GM12874 (cell line): ENCODE results near the gene LRRFIP1.

Source experiments
- TF ChIP-seq, protein P1 (sequence below): IDR thresholded peaks from 2 replicates; pipeline ENCODE4 v1.5.1; 2011; ENCODE audit warnings: low read depth, mild to moderate bottlenecking, control low read depth, low read length, moderate library complexity; ENCODE audit not compliant: insufficient read depth

The LRRFIP1 gene

DNA sequence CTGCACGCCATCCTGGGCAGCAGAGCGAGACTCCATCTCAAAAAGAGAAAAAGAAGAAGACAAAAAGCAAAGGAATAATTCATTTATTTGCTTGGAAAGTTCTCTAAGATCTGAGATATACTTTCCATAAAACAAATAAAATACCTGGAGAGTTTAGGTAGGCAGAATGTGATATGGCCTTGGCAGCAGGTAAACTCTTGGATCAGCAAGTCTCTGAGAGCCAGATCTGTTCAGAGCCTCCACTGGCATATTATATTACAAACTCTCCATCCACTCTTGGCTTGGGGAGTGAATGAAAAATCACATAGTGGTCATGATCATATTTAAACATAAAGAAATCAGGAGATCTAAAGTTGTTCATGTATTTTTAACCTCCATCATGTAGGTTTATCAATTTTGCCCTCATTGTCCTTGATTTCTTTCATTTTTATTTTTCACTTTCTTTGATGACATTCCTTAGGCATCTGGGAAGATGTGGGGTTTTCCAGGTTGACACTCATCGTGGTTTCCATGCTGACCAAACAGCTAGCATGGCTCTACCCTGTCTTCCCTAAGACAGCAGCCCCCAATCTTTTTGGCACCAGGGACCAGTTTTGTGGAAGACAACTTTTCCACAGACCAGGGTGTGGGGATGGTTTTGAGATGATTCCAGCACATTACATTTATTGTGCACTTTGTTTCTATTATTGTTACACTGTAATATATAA, 10.2 kb downstream of the LRRFIP1 start:
- TF ChIP-seq, protein P1, sequence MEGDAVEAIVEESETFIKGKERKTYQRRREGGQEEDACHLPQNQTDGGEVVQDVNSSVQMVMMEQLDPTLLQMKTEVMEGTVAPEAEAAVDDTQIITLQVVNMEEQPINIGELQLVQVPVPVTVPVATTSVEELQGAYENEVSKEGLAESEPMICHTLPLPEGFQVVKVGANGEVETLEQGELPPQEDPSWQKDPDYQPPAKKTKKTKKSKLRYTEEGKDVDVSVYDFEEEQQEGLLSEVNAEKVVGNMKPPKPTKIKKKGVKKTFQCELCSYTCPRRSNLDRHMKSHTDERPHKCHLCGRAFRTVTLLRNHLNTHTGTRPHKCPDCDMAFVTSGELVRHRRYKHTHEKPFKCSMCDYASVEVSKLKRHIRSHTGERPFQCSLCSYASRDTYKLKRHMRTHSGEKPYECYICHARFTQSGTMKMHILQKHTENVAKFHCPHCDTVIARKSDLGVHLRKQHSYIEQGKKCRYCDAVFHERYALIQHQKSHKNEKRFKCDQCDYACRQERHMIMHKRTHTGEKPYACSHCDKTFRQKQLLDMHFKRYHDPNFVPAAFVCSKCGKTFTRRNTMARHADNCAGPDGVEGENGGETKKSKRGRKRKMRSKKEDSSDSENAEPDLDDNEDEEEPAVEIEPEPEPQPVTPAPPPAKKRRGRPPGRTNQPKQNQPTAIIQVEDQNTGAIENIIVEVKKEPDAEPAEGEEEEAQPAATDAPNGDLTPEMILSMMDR, result no peak

DNA sequence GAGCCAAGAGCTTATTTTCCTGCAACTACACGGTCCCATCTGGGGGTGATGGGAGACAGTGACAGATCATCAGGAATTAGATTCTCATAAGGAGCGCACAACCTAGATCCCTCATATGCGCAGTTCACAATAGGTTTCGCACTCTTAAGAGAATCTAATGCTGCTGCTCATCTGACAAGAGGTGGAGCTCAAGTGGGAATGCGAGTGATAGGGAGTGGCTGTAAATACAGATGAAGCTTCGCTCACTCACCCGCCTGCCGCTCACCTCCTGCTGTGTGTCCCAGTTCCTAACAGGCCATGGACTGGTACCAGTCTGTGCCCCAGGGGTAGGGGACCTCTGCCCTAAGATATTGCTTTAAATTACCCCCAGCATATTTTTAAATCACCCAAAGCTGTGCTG, 10.8 kb downstream of the LRRFIP1 start:
- TF ChIP-seq, protein P1, result no peak

DNA sequence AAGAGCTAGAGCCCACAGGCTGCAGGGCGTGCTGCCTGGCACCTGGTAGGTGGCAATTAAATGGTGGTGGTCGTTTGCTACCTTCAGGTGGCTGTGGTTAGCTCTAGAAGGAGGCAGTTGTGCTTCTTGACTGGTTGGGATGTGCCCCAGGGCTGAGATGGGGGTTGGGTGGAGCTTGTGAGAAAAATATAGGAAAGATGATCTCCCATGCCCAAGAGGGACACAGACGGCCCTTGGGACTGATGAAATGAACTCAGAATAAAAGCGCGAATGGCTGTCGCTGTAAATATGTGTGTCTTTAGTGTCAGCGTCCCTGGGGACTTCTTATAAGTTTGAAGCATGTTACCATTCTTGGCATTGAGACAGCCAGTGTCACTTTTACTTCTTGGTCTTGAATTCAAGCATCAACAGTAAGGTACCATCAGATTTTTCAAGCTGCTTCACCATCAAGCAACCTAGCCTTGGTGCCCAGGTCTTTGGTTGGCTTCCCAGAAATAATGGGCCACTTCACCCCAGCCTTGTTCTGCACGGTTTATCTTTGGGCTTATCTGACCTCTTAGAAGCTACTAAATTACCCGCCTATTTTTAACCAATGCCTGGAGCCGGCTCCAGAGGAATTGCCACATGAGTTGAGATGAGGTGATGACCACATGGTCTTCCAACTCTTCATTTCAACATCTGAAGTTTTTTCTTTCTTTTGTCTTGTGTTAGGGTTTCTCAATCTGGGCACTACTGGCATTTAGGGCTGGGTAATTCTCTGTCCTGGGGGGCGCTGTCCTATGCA, 11.9 kb downstream of the LRRFIP1 start:
- TF ChIP-seq, protein P1, result no peak

DNA sequence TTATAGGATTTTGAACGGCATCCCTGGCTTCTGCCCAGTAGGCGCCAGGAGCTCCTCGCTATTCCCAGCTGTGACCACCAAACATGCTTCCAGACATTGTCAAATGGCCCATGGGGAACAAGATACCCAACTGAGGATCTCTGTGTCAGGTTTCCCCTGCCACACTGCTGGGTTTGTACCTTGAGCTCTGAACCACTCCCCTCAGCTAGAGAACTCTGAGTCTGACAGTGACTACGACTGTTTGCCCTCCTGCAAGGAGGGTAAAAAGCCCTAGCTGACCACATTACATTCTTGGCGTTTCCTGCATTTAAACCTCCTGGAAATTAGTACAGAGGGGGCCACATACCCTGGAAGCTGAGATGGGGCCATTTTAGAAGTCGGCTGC, 12.4 kb downstream of the LRRFIP1 start:
- TF ChIP-seq, protein P1, result no peak

DNA sequence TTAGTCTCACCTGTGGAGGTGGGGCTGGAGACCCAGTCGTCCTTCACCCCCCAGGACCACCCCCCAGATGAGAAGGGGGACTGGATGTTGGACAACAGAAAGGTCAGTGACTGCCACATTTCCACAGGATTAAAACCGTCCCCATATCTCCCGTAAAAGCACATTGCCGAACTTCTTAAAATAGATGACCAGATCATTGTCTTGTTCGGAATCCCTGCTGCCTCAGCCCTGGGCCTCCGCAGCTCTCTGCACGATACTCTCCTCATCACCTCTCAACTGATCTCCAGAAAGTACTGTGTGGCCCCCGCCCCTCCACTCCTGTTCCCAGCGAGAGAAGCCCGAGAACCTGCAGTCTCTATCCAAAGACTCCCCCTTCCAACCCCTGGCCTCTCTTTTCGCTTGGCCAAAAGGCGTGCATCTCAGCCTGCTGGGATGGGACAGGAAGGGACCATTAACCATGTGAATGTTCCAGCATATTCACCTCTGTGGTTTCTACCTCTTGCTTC, 13.2 kb downstream of the LRRFIP1 start:
- TF ChIP-seq, protein P1, result no peak

DNA sequence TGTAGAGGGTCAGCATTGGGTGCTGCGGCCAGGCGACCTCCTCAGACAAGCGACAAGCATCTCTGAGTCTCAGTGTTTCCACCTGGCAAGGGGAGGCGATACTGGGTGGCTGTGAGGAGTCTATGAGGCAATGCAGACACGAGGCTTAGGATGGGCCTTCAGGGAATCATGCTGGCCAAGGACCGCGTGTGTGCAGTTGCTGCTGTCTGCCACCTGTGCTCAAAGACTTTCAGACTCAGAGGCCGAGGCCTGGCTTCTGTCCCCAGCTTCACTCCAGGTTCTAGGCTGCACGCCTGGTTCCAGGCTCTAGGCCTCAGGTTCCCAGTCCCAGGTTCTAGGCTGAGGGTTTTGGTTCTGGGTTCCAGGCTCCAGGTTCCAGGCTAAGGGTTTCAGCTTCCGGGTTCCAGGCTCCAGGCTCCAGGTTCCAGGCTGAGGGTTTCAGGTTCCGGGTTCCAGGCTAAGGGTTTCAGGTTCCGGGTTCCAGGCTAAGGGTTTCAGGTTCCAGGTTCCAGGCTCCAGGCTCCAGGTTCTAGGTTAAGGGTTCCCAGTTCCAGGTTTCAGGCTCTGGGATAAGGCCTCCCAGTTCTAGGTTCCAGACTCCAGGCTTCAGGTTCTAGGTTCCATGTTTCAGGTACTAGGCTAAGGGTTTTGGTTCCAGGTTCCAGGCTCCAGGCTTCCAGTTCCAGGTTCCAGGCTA, 14.8 kb downstream of the LRRFIP1 start:
- TF ChIP-seq, protein P1, result no peak

DNA sequence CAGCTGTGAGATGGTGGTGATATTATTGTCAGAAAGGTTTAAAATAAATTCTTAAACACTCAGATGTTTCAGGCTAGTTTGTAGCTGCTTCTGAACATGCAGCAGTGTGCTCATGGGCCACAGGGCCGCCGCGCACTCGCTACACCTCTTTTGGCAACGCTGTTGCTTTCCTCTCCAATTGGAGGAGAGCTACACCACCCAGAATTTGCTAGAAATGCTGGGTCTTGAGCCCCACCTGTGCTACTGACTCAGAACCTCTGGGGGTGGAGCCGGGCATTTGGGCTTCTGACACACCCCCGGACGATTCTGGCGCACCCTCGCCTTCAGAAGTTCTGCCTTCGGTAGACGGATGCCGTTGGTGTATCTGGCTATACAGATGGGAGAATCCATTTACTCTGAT, 15.7 kb downstream of the LRRFIP1 start:
- TF ChIP-seq, protein P1, result no peak
